Dermis microvascular lymphatic vessel endothelial cell (primary cell): ENCODE measurements around the gene VIPR2. TPM values are rescaled to one million over a fixed set of nuclear protein-coding genes. Genes with fewer than 3 reads are reported as not detected.
"Not testable (repeated sequence)": the region's sequence is repeated elsewhere in the genome, so short reads cannot be mapped to it uniquely, and the experiment has no call there.

Experiments used
- DNase-seq, 2 donors: peaks; one replicate each; pipeline versions ENCODE4 v3.0.0 to v3.0.0-alpha.2; 2010; ENCODE audit warnings: low read depth in 2 of 2
- total RNA-seq: library from RNA; depleted of rRNA; stranded (reverse); fragments of >200 nt; gene quantifications from 2 replicates; pipeline ENCODE4 v1.2.1, GENCODE V29; 2014

Gene VIPR2
- total RNA-seq, 1 donor from 2014 or later = not detected

DNA sequence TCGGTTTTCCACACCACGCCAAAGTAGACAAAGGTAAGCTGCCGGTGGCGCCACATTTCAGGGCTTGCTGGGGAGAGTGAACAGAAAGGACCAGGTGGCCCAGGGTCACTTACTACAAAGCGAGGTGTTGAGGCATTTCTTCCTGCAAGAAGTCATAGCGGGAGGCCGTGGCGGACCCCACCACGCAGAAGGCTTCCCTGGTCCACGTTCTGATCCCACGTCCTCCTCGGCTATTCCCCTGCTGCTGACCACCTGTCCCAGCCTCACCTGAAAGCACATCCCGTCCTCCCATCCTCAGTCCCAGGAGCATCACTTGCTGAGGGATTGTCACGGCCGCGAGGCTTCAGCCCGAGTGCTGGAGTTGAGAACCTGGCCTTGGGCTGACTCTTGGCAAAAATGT lies 149.2 kb downstream of the VIPR2 start:
- DNase-seq = no peak

- DNase-seq = no peak
These were observed 150.0 kb downstream of the VIPR2 start for GRCh38 chr7:158994687-158995086.

GRCh38 chr7:158993591-158993990 lies 151.1 kb downstream of the VIPR2 start:
- no peak for DNase-seq

DNA sequence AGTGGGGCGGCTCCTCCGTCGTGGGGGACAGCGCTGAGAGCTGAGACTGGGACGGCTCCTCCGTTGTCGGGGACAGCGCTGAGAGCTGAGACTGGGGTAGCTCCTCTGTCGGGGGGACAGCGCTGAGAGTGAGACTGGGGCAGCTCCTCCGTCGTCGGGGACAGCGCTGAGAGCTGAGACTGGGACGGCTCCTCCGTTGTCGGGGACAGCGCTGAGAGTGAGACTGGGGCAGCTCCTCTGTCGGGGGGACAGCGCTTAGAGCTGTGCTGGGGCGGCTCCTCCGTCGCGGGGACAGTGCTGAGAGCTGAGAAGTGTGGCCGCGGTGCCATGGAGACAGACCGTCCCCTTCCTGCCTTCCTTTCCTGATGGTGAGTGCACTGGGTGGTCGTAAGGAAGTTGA lies 151.9 kb downstream of the VIPR2 start:
- DNase-seq = no peak

DNA sequence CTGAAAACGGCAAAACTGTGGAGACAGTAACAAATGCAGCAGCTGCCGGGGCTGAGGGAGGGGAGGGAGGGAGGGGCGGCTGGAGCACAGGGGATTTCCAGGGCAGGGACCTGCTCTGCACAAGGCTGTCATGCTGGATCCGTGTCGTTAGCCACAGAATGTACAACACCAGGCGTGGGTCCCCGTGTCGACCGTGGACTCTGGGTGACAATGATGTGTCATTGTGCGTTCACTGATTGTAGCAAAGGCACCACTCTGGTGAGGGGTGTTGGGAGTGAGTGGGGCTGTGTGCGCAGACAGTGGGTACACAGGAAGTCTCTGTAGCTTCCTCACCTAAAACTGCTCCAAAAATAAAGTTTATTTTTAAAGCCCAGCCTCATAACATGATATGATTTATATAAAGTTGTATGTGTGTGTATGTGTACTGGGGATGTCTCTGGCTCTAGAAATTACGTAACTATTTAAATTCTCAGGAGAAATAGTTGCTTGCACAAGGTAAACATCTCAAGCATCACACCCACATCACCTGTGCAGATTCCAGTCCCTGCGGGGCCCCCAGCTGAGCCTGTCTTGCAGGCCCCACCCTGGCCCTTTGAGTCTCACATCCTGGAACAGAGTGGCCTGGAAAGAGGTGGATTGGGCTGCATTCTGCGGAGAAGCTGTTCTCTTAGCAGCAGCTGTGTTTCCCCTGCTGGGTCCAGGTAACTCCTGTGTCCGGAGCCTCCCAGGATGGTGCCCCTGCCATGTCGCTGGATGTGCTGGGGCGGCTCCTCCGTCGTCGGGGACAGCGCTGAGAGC lies 152.6 kb downstream of the VIPR2 start:
- no peak for DNase-seq

DNA sequence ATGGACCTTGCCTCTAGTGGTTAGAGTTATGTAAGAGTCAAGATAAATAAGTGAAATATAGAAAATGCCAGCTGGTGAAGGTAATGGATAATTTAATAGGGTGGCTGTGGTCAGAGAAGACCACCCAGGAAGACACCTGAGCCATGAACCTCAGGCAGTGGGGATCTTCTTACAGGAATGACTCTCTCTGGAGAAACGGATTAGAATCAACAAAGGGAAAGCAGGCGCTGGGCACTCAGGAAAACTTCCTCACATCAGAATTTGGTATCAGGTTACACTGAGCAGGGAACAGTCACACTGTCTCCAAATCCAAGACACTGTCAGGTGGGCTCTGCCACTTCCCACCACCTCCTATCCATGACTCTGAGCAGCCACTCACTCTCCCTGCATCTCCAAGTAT lies 155.7 kb downstream of the VIPR2 start:
- DNase-seq = no peak

DNA sequence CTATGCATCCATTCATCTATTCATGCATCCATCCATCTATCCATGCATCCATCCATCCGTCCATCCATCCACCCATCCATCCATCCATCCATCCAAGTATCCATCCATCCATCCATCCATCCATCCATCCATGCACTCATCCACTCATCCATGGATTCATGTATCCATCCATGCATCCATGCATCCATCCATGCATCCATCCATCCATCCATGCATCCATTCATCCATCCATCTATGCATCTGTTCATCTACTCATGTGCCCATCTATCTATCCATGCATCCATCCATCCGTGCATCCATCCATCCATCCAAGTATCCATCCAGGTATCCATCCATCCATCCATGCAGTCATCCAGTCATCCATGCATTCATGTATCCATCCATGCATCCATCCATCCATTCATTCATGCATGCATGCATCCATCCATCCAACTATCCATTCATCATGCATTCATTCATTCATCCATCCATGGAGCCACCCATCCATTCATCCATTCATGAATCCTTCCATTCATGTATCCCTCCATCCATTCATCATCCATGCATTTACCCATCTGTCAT lies 156.3 kb downstream of the VIPR2 start:
- no peak for DNase-seq

DNA sequence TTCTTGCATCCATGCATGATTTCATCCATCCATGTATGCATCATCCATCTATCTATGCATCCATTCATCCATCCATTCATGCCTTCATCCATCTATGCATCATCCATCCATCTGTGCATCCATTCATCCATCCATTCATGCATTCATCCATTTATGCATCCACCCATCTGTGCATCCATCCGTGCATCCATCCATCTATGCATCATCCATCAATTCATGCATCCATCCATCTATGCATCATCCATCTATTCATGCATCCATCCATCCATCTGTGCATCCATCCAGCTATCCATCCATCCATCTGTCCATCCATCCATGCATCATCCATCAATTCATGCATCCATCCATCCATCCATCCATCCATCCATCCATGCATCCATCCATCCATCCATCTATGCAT lies 157.0 kb downstream of the VIPR2 start:
- no peak for DNase-seq

DNA sequence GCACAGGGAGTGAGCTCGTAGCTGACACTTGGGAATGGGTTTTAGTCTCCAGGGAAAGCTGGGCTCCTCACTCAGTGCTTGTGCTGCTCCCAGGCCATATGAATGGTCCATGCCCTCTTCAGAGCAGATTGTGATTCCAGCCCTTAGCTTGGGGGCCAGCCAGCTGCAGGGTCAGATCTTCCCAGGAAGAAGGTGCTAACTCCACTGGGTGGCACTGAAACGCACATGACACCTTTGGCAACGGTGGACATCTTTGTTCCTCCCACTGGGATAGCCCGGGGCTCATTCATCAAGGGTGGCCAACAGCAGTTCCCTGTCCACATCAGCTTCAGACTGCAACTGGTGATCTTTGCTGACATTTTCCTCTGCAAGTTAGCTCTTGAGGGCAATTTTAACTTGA lies 159.1 kb downstream of the VIPR2 start:
- DNase-seq = no peak

GRCh38 chr7:158984007-158984406 lies 160.7 kb downstream of the VIPR2 start:
- DNase-seq = not testable (repeated sequence)

DNA sequence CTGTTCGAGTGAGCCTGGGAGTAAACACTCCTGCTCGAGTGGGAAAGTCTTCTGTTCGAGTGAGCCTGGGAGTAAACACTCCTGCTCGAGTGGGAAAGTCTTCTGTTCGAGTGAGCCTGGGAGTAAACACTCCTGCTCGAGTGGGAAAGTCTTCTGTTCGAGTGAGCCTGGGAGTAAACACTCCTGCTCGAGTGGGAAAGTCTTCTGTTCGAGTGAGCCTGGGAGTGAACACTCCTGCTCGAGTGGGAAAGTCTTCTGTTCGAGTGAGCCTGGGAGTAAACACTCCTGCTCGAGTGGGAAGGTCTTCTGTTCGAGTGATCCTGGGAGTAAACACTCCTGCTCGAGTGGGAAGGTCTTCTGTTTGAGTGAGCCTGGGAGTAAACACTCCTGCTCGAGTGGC lies 162.6 kb downstream of the VIPR2 start:
- not testable (repeated sequence) for DNase-seq

- no peak for DNase-seq
These were observed 164.9 kb downstream of the VIPR2 start for GRCh38 chr7:158979635-158980351.

DNA sequence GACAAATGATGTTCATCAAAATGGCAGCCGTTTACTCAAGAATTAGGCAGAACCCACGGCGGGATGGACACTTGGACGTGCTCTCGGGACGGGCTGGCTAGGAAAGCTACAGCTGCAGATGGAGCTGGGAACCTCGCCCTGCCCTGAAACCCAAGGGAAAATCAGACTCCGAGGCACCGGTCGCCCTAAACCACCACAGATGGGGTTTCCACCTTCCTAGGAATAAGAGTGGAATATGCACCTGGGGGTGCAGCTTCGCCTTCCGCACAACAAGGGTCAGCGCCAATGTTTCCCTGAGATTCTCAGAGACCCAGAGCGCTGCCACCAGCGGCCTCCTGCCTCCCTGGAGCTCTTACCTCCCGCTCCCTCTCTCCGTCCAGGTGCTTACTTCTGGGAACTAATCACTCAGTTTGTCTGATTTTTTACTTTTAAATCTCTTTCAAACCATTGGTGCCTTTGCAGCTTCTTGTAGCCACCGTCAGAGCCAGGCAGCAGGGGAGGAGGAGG lies 165.6 kb downstream of the VIPR2 start:
- DNase-seq = no peak
